NK-92 (cell line): ENCODE measurements around the gene ESR1.

ENCODE experiments used
- DNase-seq: peaks from one replicate; lab custom pipeline; 2025; ENCODE audit not compliant: unreplicated experiment; lab: John Stamatoyannopoulos, UW

The ESR1 gene

GRCh38 chr6:152166897-152167296, 359.4 kb downstream of the ESR1 start:
- DNase-seq, result no peak

GRCh38 chr6:152167641-152168603, 360.4 kb downstream of the ESR1 start:
- DNase-seq, result no peak

- DNase-seq, result no peak
Measured at GRCh38 chr6:152170313-152170701, 362.8 kb downstream of the ESR1 start.

- no peak for DNase-seq
Measured at GRCh38 chr6:152170702-152171667, 363.5 kb downstream of the ESR1 start.

- no peak for DNase-seq
Measured at GRCh38 chr6:152173321-152173720, 365.8 kb downstream of the ESR1 start.

GRCh38 chr6:152173957-152174356, 366.5 kb downstream of the ESR1 start:
- no peak for DNase-seq

GRCh38 chr6:152176268-152176667, 368.8 kb downstream of the ESR1 start:
- no peak for DNase-seq
